ENCODE data around the gene SUCO. TPM values are rescaled to one million over a fixed set of nuclear protein-coding genes. Genes with fewer than 3 reads are reported as not detected.

SUCO gene
- total and polyA plus RNA-seq, 2 of the 8 experiments (the other 6 are each of a cell fraction or from before 2014, with no cell fraction given), result 8.3 to 35.8 TPM

DNA sequence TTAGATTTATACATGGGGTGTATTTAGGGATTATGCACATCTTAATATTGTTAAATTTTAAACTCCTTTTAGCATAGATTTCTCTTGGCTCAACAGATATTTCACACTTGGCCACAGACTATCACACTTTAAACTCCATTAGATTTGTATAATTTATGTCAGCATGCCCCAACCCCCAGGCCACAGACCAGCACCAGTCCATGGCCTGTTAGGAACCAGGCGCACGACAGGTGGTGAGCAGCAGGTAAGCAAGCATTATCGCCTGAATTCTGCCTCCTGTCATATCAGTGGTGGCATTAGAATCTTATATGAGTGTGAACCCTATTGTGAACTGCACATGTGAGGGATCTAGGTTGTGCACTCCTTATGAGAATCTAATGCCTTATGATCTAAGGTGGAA is 34.8 kb downstream of the SUCO start:
- Histone ChIP-seq H2BK120ac (replicated peaks; ENCODE audit: low read depth, low read length) (no peak overlapping the region), H2AK5ac (ENCODE audit: low read depth, low read length) (no peak overlapping the region), H3K79me1 (ENCODE audit: low read depth, low read length) (no peaks in the 10 kb centered on the region), H4K20me1 (replicated peaks in 1 of 2; ENCODE audit: control insufficient read depth in 1 of 2, insufficient read depth in 2 of 2, low read length in 2 of 2) (no peaks in the 10 kb centered on the region), H3K4me3 (ENCODE audit: extremely low read depth in 1 of 4, insufficient read depth in 2 of 4, low read depth in 3 of 4, low read length in 4 of 4) (no peak overlapping the region), H2BK20ac (ENCODE audit: low read length) (no peak overlapping the region), H3K79me2 (ENCODE audit: control insufficient read depth in 1 of 2, insufficient read depth in 2 of 2, low read length in 2 of 2) (no peaks in the 10 kb centered on the region; a peak in 1 of 4 replicates), H3K27me3 (replicated peaks in 1 of 4; ENCODE audit: control insufficient read depth in 3 of 4, extremely low read depth in 1 of 4, insufficient read depth in 3 of 4, low read length in 3 of 4) (no peaks in the 10 kb centered on the region), H2BK15ac (ENCODE audit: low read length) (no peak overlapping the region), H3K23ac (ENCODE audit: insufficient read length) (no peak overlapping the region), H3K36me3 (ENCODE audit: control insufficient read depth in 2 of 4, insufficient read depth in 4 of 4, low read length in 3 of 4) (peaks cover 3 to 45% (median 27%) of the 10 kb centered on the region in 4 experiments), H3K56ac (replicated peaks; ENCODE audit: insufficient read length, low read depth, low read length) (no peak overlapping the region), H4K8ac (ENCODE audit: extremely low read depth, insufficient read depth, low read length) (no peak overlapping the region), H2AFZ (ENCODE audit: low read length) (no peak overlapping the region), H3K4me2 (ENCODE audit: insufficient read depth in 1 of 2, low read depth in 2 of 2, low read length in 2 of 2) (no peak overlapping the region), H3K4me1 (replicated peaks in 1 of 4; ENCODE audit: control insufficient read depth in 3 of 4, insufficient read depth in 4 of 4, low read length in 3 of 4) (no peaks in the 10 kb centered on the region), H2BK5ac (ENCODE audit: low read depth, low read length) (no peak overlapping the region), H3K23me2 (ENCODE audit: low read depth, low read length) (no peaks in the 10 kb centered on the region), H4K91ac (replicated peaks; ENCODE audit: insufficient read length, low read length) (no peak overlapping the region), H3K4ac (replicated peaks; ENCODE audit: insufficient read length, low read depth, low read length) (no peak overlapping the region), H2BK12ac (ENCODE audit: low read depth, low read length) (no peak overlapping the region), H3K9me3 (ENCODE audit: insufficient read depth in 2 of 2, low read depth in 1 of 2, low read length in 1 of 2) (peaks cover 7 to 10% of the 10 kb centered on the region in 2 experiments; a peak in 3 of 4 replicates), H3K27ac (ENCODE audit: low read depth, low read length) (no peak overlapping the region), H4K5ac (ENCODE audit: insufficient read length, low read depth, low read length) (no peak overlapping the region), H3K9ac (replicated peaks in 1 of 4; ENCODE audit: extremely low read depth in 1 of 4, low read depth in 3 of 4, low read length in 3 of 4) (no peak overlapping the region), H3K18ac (ENCODE audit: extremely low read depth, low read length) (no peak overlapping the region), H3K14ac (ENCODE audit: insufficient read length) (no peak overlapping the region)
- ChIA-PET CTCF (ENCODE audit: partially characterized antibody) (no interaction called here), POLR2A (ENCODE audit: partially characterized antibody) (no interaction called here)
- DNase-seq (ENCODE audit: low read depth in 1 of 2, low spot score in 2 of 2), result no peak
- FAIRE-seq, result no peak
- TF ChIP-seq NRF1 (IDR thresholded peaks at IDR 0.05; ENCODE audit: low read depth, low read length) (no peak), RBBP5 (IDR thresholded peaks at IDR 0.05; ENCODE audit: borderline replicate concordance, low read depth, low read length) (no peak), BRCA1 (IDR thresholded peaks at IDR 0.05; ENCODE audit: low read depth, low read length) (no peak)
- WGBS, 2 experiments (ENCODE audit: extremely low coverage in 1 of 2, insufficient coverage in 1 of 2, insufficient read length in 1 of 2, insufficient replicate concordance in 2 of 2, low coverage in 1 of 2, low lambda C conversion rate in 2 of 2, missing lambda C conversion rate in 1 of 2), result 85% methylated on average over 3 of the region's 3 CpGs; no CpG with 5 or more reads in 1 of the 2 experiments
